ENCODE data around the gene MGAT5B. TPM values are rescaled to one million over a fixed set of nuclear protein-coding genes. Genes with fewer than 3 reads are reported as not detected.
"Not testable (repeated sequence)": the region's sequence is repeated elsewhere in the genome, so short reads cannot be mapped to it uniquely, and the experiment has no call there.

MGAT5B gene
- total RNA-seq, 1 donor: 0.36 TPM

- Histone ChIP-seq H3K4me3 (ENCODE audit: insufficient read depth, low read length) (no peak overlapping the region), H2AFZ (ENCODE audit: low read length) (no peak overlapping the region), H3K79me2 (ENCODE audit: insufficient read depth, low read length) (no peaks in the 10 kb centered on the region), H3K4me2 (ENCODE audit: insufficient read depth, low read length) (no peak overlapping the region), H4K20me1 (ENCODE audit: insufficient read depth, low read length) (no peaks in the 10 kb centered on the region), H3K36me3 (ENCODE audit: insufficient read depth, low read length) (no peaks in the 10 kb centered on the region), H3K27me3 (ENCODE audit: insufficient read depth, low read length) (peaks cover 19% of the 10 kb centered on the region), H3K9me3 (ENCODE audit: low read depth, low read length) (no peaks in the 10 kb centered on the region), H3K27ac (ENCODE audit: low read depth, low read length) (no peak overlapping the region), H3K4me1 (ENCODE audit: insufficient read depth, low read length) (no peaks in the 10 kb centered on the region)
- TF ChIP-seq, protein P1, sequence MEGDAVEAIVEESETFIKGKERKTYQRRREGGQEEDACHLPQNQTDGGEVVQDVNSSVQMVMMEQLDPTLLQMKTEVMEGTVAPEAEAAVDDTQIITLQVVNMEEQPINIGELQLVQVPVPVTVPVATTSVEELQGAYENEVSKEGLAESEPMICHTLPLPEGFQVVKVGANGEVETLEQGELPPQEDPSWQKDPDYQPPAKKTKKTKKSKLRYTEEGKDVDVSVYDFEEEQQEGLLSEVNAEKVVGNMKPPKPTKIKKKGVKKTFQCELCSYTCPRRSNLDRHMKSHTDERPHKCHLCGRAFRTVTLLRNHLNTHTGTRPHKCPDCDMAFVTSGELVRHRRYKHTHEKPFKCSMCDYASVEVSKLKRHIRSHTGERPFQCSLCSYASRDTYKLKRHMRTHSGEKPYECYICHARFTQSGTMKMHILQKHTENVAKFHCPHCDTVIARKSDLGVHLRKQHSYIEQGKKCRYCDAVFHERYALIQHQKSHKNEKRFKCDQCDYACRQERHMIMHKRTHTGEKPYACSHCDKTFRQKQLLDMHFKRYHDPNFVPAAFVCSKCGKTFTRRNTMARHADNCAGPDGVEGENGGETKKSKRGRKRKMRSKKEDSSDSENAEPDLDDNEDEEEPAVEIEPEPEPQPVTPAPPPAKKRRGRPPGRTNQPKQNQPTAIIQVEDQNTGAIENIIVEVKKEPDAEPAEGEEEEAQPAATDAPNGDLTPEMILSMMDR (IDR thresholded peaks at IDR 0.05; ENCODE audit: extremely low read depth, low read depth, low read length): no peak
- no peak for DNase-seq (ENCODE audit: insufficient read length, low spot score, missing footprints)
Observed at GRCh38 chr17:76974721-76975120, 106.5 kb downstream of the MGAT5B start.

DNA sequence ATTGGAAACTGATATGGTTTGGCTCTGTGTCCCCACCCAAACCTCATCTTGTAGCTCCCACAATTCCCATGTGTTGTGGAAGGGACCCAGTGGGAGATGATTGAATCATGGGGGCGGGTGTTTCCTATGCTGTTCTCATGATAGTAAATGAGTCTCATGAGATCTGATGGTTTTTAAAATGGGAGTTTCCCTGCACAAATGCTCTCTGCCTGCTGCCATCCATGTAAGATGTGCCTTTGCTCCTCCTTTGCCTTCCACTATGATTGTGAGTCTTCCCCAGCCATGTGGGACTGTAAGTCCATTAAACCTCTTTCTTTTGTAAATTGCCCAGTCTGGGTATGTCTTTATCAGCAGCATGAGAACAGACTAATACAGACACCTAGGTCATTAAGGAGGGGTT is 109.8 kb downstream of the MGAT5B start:
- not testable (repeated sequence) for H3K27ac ChIP-seq (ENCODE audit: low read depth, low read length); H4K20me1 ChIP-seq (ENCODE audit: insufficient read depth, low read length); H3K36me3 ChIP-seq (ENCODE audit: insufficient read depth, low read length); H3K4me2 ChIP-seq (ENCODE audit: insufficient read depth, low read length); H2AFZ ChIP-seq (ENCODE audit: low read length); H3K9me3 ChIP-seq (ENCODE audit: low read depth, low read length); DNase-seq (ENCODE audit: insufficient read length, low spot score, missing footprints); H3K4me1 ChIP-seq (ENCODE audit: insufficient read depth, low read length); H3K27me3 ChIP-seq (ENCODE audit: insufficient read depth, low read length); H3K79me2 ChIP-seq (ENCODE audit: insufficient read depth, low read length); H3K4me3 ChIP-seq (ENCODE audit: insufficient read depth, low read length)

GRCh38 chr17:76981545-76982295 is 113.5 kb downstream of the MGAT5B start:
- H3K27me3 ChIP-seq (ENCODE audit: insufficient read depth, low read length): peaks cover 7% of the 10 kb centered on the region
- H4K20me1 ChIP-seq (ENCODE audit: insufficient read depth, low read length): no peaks in the 10 kb centered on the region
- DNase-seq (ENCODE audit: insufficient read length, low spot score, missing footprints): no peak
- no peaks in the 10 kb centered on the region for H3K4me1 ChIP-seq (ENCODE audit: insufficient read depth, low read length)
- TF ChIP-seq, protein P1 (IDR thresholded peaks at IDR 0.05; ENCODE audit: extremely low read depth, low read depth, low read length): no peak
- H3K9me3 ChIP-seq (ENCODE audit: low read depth, low read length): no peaks in the 10 kb centered on the region
- no peaks in the 10 kb centered on the region for H3K79me2 ChIP-seq (ENCODE audit: insufficient read depth, low read length)
- no peak overlapping the region for H3K27ac ChIP-seq (ENCODE audit: low read depth, low read length)
- H3K4me2 ChIP-seq (ENCODE audit: insufficient read depth, low read length): no peak overlapping the region
- no peaks in the 10 kb centered on the region for H3K36me3 ChIP-seq (ENCODE audit: insufficient read depth, low read length)
- no peak overlapping the region for H3K4me3 ChIP-seq (ENCODE audit: insufficient read depth, low read length)
- H2AFZ ChIP-seq (ENCODE audit: low read length): no peak overlapping the region

- H3K4me3 ChIP-seq (ENCODE audit: insufficient read depth, low read length): no peak overlapping the region
- H3K27ac ChIP-seq (ENCODE audit: low read depth, low read length): no peak overlapping the region
- no peak overlapping the region for H2AFZ ChIP-seq (ENCODE audit: low read length)
- H3K4me1 ChIP-seq (ENCODE audit: insufficient read depth, low read length): no peaks in the 10 kb centered on the region
- no peaks in the 10 kb centered on the region for H3K79me2 ChIP-seq (ENCODE audit: insufficient read depth, low read length)
- H3K9me3 ChIP-seq (ENCODE audit: low read depth, low read length): no peaks in the 10 kb centered on the region
- H4K20me1 ChIP-seq (ENCODE audit: insufficient read depth, low read length): no peaks in the 10 kb centered on the region
- DNase-seq (ENCODE audit: insufficient read length, low spot score, missing footprints): no peak
- no peak overlapping the region for H3K4me2 ChIP-seq (ENCODE audit: insufficient read depth, low read length)
- TF ChIP-seq, protein P1 (IDR thresholded peaks at IDR 0.05; ENCODE audit: extremely low read depth, low read depth, low read length): no peak
- H3K27me3 ChIP-seq (ENCODE audit: insufficient read depth, low read length): peaks cover 7% of the 10 kb centered on the region
- H3K36me3 ChIP-seq (ENCODE audit: insufficient read depth, low read length): no peaks in the 10 kb centered on the region
Observed at GRCh38 chr17:76982408-76983074, 114.3 kb downstream of the MGAT5B start.

Data from osteoblast (primary cell).